EL (cell line): ENCODE results near the gene TBX3.
A peak's percentile ranks its signal among the peaks of the same experiment; 100 is the strongest.

Experiments
- DNase-seq: peaks from one replicate; pipeline ENCODE4 v3.0.0-alpha.2; 2016

The TBX3 gene

DNA sequence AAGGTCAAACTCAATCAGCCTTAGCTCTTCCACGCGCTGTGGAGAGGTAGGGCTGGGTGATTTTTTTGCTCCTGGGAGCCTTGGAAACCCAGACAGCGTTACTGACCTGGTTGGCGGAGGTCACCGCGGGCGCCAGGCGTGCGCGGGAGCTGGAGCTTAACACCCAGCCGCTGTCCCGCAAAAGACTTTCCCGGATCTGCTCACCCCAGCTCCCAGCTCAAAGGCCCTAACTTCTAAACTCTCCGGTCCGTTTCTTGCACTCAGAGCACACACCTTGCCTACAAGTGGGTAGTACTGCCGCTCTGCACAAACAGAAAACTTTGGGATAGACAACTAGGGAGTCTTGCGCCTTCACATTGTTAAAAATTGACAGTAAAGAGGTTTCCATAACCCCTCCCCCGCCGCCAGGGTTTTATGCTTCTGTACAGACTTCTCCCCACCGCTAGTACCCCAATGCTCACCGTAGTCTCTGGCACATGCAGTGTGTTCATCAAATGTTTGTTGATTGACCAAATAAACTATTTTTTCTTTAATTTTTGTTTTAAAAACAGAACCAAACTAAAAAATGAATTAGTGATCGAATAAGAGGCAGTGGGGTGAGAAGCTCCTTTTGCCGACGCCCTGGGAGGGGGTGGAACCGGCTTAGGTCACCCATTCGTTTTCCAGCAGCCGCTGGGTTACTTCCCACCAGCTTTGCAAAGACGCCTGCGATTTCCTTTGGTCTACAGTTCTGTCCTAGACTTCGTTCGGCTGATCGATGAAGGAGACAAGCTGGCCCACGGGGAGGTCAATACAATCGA, 12.7 kb upstream of the TBX3 start:
- DNase-seq: no peak

DNA sequence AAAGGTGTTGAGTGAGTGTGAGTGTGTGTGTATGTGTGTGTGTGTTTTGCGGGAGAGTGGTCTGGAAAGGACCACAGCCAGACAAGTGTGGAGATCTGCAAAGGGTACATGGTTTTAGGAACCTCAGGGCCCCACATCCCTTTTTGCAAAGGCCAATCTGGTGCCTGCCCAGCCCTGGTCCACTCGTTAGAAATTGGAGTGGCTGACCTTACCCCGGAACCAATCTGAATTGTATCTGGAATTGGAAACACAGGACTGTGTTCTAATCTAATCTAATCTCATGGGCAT, 11.3 kb upstream of the TBX3 start:
- DNase-seq: no peak

DNA sequence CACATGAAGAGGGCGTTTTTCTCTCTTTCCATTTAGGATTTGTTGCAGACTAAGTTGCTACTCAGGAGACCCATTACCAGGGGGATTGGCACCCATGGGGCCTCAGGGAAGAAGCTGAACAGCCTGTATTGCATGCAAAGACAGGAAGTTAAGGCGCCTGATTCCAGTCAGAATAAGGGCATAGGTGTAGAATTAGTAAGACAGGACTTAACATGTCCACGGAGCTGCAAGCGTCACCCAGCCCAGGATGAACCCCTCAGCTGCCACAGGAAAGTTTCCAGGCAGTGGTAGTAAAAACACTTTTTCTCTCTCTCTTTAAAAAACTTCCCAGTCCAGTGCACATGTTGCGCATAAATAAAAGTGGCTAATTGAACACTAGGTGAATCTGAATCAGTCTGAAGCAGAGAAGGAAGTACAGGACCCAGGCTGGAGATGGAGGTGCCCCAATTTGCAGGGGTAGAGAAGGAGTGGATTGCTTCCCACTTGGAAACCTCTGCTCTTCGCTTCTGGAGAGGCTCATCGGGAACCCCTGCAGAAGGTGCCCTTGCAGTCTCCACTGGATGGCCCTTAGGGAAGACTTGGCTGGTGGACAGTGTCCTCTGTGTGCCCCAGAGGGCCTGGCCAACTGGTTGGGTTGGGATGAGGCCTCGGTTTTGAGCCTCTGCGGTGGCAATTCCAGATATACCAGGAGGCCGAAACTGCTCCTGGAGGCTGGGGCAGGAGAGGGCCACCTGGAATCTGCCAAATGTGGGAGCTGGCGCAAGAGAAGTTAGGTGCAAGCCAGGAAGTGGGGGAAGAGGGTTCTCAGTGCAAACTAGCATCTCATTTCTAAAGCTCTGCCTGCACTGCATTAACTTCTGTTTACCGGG, 10.7 kb upstream of the TBX3 start:
- no peak for DNase-seq

DNA sequence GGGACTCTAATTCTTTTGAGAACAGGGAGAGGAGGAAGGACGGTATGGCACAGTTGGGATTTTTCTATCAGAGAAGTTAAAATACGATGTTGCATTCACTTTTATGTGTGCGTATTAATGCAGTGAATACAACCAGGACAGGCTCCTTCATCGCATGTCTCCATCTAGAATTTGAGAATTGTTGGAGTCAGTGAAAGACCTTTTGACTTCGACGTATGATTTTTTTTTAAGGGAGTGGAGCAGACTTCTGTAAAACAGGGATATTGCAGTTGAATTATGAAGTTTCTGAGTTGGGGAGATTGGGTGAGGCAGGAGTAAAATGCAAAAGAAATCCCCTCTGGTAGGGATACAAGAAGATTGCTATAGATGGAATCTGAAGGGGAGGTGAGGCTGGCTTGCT, 9.6 kb upstream of the TBX3 start:
- DNase-seq: no peak

DNA sequence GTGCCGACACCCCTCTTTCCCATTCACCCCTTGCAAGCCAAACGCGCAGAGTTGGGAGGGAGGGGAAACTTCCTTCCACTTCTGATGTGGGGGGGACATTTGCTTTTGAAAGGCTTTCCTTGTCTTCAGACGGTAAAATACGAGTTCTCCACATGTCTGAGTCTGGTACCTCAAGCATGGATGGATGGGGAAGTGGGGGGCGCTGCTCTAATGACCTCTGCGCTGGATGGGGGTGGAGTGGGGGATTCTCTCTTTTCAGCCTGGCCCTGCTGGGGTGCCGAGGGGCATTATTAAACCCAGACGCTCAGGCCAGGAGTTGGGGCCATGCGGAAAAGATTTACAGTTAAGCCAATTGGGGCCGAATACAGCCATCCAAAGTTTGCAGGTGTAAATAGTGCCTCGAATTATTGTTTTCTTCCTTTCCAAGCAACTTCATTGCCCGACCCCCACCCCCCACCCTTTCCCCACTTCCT, 9.1 kb upstream of the TBX3 start:
- DNase-seq: no peak

DNA sequence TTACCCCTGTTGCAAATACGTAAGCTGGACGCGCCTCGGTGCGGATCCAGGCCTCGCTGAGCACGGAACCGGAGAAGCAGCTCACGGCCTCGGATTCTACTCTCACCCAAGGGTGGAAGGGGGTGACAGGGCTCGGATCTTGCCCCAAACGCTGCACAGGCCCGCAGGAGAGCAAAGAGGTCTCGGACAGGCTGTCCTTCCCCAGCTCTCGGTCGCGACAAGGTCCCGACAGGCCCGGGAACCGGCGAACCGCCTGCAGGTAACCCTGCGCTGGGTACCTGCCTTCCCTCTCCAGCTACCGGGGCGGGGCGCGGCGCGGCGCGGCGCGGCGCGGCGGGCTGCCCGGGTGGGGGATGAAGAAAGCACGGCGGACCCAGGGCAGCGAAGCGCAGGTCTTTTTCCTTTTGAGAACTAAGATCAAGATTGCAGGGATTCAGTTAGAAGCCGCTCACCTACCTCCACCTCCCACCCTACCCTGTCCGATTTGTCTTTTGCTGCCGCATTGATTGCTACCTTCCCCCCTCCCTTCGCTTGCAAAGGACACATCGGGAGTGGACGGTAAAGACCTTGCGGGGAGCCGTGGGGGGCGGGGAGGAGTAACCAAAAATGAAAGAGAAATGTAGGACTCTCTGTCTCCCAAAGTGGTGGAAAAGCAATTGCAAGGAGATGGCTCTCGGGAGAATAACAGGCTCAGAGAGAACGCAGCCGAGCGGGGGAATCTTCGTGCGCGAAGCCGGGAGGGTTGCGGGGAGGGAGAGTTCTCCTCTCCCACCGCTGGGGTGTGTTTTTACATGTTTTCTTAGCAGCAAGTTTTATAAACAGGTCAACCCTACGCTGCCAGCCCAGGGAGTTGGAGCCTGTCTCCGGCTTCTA, 8.4 kb upstream of the TBX3 start:
- DNase-seq: peak; percentile 66

DNA sequence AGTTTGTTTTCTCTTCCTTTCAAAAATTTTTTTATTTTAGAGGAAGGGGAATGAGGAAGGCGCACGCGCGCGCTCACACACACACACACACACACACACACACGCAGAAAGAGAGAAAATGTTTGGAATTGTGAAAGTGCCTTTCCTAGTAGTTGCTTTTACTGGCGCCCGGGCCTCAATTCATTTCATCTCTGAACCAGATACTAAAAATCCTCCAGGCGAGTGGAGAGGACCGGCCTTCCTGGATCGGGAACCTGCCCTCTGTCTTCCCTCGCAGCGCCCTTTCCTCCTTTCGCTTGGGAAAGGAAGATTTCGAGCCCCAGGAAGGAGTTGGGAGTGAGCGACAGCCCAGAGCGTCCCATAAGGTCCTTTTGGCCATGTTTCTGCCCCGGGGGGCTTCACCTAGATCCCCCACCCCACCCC, 7.8 kb upstream of the TBX3 start:
- DNase-seq: peak; percentile 54

DNA sequence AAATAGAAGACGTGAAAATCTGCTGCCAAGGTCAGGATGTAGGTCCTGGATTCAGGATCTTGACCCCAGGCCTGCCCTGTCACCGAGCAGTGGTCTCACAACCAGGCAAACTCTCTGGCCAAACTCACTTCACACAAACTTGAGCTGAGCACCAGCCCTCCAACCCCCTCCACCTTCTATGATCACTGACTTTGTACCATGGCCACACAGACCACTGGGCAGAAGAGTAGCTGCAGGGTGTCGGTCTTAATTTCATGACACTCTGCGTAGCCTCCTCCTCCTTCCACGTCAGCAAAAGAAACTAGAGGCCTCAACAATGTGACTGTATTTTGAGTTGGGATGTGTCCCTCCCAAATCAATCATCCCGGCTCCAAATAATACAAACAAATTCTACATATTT, 7.2 kb upstream of the TBX3 start:
- DNase-seq: peak; percentile 53

DNA sequence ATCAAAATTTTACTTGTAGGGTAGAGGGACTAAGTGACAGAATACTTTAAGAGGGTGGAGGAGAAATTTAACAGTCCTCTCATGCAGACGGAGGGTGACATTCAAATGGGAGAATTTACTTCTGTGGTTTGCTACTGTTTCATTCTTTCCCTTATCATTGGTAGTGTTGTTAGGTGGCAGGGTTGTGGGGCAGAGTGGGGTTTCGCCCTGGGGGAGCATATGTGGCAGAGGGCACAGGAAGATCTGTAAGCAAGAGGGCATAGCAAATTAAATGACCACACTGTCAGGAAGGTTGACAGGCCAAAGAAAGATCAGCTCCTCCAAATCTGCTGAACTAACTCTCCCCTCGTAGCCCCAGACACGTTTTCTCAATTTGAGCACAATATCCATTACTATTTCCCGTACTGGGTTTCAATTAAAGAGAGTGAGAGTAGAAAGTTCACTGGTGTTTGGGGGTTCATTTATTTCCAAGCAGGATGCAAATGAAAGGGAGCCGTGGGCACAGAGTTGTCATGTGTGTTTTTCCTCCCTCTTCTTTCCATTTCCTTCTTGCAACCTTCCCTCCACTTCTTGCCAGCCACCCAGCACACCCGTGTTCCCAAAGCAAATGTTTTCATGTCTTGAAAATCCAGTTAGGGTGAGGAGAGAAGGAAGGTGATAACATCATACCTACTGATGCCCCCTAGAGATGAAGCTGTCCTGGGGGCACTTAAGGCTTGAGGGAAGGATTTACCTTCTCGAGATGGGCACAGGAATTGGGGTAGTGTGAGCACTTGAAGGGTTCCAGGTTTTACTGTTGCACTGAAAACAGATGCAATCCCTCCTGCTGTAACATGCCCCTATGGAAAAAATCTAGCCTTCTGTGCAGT, 6.5 kb upstream of the TBX3 start:
- DNase-seq: no peak

DNA sequence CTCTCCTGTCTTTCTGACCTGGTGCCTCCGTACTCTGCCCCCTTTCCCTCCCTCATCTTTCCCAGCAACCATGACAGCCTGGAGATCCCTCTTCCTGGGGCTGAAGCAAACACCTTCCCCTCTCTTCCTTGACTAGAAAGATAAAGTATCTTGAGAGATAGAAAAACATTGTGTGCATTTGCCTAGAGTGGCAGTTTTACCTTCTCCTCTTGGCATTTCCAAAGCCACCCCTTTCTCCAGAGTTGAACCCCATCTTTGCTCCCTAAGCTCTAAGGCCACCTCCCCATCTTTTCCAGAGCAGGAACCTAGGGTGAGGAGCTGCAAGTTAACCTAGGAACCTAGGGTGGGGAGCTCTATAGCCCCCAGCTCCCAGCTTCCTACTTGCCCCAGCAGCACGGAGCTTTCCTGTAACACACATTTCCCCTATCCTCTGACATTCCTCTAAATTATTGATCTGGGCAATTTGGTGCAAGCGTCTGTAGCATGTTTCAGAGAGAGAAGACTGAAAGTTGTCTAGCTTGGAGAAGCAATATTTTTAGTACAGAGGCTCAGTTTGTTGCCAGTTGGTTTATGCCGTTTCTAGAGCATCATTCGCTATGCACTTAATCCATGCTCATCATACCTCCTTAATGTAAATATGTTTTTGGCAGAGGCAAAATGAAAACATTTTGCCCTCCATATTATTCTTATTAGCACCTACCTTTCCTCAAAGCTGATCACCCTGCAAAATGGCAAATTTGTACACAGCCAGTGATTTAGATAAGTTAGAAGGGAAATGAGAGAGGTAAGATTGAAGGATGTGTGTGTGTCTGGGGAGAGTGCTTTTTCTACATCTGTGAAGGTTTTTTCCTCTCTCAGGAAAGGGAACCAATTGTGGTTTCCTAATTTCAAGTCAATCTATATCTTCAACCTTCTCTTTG, 5.4 kb upstream of the TBX3 start:
- DNase-seq: no peak

DNA sequence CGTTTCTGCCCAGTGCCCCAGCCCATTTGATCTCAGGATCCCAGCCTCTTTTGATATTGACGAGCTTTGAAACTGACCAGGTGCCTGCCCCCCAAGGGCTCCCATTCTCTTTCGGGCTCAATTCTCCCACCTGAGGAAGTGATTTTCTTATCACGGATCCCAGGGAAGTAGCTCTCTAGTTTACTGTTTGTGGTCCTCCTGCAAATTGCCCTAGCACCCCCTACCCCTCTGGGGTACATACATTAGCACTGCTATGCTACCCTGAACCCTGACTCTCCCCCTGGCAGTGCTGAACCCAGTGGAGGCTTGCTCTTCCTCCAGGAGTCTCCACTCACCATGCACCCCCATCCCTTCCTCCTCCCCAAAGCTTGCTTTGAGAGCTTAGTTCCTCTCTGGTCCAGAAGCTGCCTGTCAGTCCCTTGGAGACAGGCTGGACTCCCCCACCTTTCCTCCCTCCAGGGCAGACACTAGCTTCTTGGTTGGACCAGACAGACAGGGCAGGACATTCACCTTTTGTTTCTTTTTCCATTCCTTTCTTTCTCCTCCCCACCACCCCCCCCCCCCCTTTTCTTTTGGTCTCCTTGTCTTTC, 4.4 kb upstream of the TBX3 start:
- DNase-seq: peak; percentile 39

DNA sequence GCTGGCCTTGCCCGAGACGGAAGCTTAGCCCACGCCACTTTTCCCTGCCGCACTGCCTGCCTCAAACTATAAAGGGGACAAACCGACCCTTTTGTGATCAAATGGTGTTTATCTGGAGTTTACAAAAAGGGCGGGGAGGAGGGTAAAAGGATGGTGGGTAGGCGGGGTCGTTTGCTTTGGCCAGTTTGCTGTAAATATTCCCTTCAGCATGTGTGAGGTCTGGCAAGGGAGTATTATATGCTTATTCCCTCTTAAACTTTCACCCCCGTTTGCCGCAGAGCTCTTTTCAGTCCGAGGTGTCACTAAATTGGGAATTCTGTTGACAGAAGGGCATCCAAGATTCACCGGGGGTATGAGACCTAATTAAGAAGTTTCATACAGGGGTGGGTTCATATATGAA, 3.8 kb upstream of the TBX3 start:
- peak; percentile 29 for DNase-seq

DNA sequence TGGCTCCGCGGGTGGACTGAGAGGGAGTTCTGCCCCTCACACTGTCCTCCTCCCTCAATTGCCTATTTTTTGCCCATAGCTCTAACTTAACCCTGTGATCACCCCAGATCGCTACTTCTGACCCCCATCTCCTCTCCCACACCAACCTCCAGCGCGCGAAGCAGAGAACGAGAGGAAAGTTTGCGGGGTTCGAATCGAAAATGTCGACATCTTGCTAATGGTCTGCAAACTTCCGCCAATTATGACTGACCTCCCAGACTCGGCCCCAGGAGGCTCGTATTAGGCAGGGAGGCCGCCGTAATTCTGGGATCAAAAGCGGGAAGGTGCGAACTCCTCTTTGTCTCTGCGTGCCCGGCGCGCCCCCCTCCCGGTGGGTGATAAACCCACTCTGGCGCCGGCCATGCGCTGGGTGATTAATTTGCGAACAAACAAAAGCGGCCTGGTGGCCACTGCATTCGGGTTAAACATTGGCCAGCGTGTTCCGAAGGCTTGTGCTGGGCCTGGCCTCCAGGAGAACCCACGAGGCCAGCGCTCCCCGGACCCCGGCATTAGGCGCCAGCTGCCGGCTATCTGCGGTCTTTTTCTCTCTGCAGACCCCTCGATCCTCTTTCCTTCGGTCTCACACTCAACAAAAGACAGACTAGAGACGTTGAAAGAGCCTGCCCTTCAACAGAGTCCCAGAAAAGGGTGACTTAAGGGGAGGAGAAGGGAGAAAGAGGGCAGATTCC, 3.0 kb upstream of the TBX3 start:
- DNase-seq: peak; percentile 49

DNA sequence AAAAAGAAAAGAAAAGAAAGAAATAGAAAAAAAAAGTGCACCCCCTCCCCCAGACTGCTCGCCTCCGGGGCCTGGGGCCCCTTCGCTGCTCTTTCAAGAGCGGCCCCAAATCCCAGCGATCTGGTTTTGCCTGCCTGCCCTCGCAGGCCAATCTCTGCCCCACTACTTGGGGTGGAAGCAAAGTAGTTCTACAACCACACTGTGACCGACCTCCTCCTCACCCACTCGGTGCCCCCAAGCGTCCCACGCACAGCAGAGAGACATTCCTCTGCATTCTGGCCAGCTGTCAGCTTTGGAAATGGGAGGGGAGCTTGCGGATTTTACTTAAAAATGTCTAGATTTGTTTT, 2.4 kb upstream of the TBX3 start:
- peak; percentile 53 for DNase-seq

DNA sequence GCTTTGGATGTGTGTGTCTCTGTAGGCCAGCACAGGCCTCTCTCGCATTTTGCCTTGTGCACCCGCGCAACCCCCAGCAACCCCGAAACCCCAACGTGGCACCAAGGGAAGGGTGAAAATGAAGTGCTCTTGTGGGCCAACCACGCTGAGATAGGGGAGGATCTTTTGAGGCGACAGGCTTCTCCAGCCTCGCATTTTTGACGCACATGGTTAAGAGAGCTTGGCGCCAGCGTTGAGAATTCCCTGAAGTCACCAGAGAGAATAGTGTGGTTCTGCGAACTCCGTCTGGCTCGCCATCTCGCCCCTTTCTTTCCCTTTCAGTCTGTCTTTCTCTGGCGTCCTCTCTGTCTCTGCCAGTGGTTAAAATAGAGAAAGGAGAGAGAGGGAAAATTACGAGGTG, 1.9 kb upstream of the TBX3 start:
- peak; percentile 74 for DNase-seq

DNA sequence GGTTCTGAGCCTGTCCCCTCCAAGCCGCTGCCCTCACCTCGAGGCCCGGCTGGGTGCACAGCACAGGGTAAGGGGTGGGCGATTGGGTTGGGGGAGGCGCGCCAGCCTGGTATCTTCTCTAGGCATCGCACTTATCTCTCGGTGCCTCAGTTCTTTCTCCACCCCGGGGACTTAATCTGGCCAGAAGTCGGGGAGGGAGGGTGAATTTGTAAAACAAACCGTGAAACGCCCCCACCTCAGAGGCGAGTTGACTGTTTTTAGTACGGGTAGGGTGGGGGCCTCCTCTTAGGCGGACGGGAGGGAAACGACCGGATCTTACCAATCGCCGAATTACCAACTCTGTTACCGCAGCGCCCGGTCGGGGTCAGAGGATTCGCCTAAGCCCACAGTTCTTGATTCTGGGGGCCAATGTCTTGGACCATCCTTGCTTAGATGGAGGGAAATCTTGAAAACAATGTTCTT, 1.4 kb upstream of the TBX3 start:
- peak; percentile 53 for DNase-seq

DNA sequence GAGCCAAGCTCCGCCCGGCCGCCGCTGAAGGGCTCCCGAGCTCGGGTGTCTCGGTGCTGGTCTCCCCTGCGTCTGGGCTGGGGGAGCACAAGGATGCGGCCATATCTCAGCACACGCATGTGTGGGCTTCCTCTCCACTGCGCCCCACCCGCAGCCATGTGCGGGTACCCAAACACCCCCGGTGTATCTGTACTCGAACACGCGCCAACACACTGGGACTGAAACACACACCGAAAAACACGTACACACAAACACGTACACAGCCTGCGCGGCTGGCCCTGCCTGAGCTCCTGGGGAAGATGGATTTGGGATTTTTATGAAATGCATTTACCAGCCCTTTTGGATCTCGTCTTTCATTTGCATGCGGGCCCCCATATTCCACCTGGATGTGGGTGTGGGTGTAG, 897 bp upstream of the TBX3 start:
- DNase-seq: no peak

DNA sequence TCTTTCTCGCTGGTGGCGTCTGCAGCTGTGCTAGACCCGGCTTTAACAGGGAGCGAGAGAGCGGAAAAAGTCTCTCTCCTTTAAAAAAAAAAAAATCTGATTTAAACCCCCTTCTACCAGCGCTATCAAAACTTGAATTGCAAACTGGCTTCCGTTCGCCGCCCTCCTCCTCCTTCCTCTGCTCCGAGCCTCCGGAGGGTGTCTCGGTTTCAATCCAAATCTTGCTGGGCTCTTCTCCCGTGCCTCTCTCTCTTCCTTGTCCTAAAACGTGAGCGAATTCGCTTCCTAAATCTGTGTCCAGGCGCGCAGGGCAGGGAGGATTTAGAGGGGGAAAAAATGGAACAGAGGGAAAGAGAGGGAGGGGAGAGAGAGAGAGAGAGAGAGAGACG, 272 bp downstream of the TBX3 start:
- DNase-seq: no peak

DNA sequence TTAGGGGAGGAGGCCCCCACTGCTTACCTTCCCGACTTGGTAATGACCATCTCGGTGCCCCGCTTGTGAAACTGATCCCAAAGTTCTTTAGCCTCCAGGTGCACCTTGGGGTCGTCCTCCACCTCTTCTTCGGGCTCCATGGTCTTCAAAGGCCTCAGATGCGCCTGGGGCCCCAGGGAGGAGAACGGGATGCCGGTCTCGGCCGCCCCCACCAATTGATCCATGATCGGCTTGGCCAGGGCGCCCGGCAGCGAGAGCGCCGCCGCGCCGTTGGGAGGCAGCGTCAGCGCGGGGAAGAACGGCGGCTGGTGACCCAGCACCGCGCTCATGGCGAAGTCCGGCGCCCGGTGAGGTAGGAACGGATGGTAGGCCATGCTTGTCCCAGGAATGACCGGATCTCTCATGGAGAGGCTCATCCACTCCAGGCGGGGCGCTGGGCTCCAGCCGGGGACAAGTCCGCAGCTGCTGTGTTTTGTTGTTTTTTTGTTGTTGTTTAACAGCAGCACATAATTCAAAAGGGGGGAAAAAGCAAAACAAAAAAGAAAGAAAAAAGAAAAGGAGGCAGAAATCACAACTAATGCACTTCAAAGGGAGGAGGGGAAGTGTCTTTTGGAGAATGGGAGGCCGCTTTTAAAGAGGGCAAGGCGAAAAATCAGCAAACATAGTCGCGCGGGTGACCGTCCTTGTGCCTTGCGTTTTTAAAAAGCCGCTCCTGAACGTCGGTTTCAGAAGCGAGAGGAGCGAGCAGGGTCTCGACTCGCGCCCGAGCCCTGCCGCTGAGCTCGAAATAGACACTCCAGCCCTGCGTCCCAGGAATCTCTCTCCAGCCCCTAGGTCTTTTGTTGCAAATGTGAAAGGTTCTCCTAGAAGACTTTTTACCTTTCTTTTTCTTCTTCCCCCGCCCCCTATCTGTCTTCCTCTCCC, 928 bp downstream of the TBX3 start:
- DNase-seq: no peak
